Hematopoietic multipotent progenitor cell treated with erythropoietin and hydrocortisone succinate and interleukin-3 and kit ligand, for 15 days (in vitro differentiated cells): ENCODE measurements around the gene CSRP1.
"Not testable (repeated sequence)": the region's sequence is repeated elsewhere in the genome, so short reads cannot be mapped to it uniquely, and the experiment has no call there.

Experiments used
- DNase-seq: peaks from one replicate; pipeline ENCODE4 v3.0.0-alpha.2; 2015; ENCODE audit warnings: low spot score

The CSRP1 gene

DNA sequence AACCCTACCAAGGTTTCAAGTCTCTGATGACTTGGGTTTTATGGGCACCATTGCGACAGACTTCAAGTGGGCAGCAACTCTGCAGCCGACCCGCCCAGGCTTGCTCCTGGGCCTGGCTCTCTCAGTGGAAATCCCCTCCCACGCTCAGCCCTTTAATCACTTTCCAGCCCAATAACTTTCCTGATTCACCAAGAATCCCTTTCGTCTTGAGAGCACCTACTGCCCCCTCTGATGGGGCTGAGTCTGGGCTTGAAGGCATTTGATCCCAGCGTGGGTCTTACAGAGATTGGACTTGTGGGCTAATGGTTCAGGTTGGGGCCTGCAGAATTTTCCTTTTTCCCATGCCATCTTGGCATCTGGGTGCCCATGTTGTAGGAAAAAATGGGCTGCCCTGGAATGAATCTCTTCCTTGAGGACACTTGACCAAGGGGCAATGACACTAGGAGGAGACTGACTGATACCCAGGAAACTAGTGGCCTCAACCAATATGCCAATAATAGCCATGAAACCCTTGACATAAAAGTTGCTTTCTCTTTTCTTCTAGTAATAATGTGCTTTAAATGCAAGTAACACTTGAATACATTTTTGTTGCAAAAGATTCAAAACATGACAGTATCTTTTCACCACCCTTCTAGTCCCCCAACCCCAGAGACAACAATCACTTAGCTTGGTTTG lies 30.1 kb downstream of the CSRP1 start:
- no peak for DNase-seq

DNA sequence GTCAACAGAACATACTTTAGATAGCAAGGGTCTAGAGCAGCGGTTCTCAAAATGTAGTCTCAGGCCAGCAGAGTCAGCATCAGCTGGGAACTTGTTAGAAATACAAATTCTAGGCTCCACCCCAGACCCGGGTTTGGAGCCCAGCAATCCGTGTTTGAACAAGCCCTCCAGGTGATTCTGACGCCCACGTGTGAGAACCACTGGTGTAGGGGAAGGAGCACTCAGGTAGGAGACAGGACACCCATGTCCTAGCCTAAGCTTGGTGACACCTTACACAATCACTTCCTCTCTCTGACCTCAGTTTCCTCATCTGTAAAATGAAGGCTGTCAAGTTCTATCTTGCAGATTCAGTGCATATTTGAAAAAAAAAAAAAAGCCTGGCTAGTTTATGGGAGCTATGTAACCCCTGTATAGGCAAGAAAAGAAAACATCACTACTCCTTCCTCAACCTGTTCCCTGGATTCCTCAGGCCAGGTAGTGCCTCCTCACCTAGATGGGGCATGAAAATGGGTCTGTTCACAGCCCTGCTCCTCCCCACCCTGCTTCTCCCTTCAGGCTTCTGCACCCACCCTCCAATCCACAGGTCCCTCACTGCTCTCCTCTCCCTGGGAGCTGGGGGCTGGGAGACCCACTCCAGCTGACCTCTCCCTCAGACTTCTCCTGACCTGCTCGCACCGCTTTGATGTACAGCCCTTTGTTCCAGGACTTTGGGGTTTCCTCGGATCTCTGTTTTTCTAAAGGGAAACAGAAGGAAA lies 30.8 kb downstream of the CSRP1 start:
- no peak for DNase-seq

DNA sequence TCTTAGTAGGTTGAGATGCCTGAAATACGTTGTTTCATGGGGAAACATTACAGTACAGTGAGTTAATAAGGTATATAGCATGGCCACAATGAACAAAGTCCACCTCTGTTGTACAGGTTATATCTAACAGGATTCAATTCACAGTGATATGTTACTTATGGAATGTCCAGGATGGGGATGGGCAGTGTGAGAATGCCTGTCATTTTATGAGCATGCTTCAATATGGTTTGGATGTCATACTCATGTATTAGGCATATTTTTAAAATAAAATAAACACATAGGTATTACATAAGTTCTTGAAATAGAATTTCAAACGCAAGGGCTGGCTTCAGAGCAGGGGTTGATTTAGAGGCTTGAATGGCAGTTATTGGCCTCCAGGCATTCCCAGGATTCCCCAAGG lies 31.8 kb downstream of the CSRP1 start:
- DNase-seq, result no peak

DNA sequence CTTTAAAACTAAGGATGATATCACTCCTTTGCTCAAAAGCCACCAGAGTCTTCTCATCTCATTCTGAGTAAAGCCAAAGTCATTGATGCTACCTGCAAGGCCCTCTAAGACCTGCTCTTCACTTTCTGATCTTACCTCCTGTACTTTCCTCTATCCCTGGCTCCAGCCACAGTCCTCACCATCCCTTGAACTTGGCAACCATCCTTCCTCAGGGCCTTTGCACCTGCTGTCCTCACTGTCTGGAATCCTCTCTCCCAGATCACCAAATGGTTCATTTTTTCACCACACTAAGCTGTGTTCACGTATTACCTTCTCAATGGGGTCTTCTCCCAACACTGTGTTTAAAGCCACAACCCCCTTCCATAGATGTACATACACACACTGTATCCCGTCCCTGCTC lies 33.6 kb downstream of the CSRP1 start:
- DNase-seq, result no peak

- DNase-seq, result not testable (repeated sequence)
These were observed 34.6 kb downstream of the CSRP1 start for GRCh38 chr1:201472321-201472720.

- DNase-seq, result no peak
These were observed 35.2 kb downstream of the CSRP1 start for GRCh38 chr1:201471772-201472171.

GRCh38 chr1:201470581-201470980 lies 36.3 kb downstream of the CSRP1 start:
- DNase-seq, result no peak

- no peak for DNase-seq
These were observed 37.3 kb downstream of the CSRP1 start for GRCh38 chr1:201469645-201470074.

- DNase-seq, result no peak
These were observed 37.9 kb downstream of the CSRP1 start, which contains the start of gene PHLDA3 for GRCh38 chr1:201468844-201469644. TSS of gene PHLDA3 (minus strand) at chr1:201469188. CDS start at chr1:201468786, 402 bp downstream.

- no peak for DNase-seq
These were observed 38.5 kb downstream of the CSRP1 start for GRCh38 chr1:201468501-201468843.

- DNase-seq, result no peak
These were observed 40.4 kb downstream of the CSRP1 start for GRCh38 chr1:201466492-201466891.

DNA sequence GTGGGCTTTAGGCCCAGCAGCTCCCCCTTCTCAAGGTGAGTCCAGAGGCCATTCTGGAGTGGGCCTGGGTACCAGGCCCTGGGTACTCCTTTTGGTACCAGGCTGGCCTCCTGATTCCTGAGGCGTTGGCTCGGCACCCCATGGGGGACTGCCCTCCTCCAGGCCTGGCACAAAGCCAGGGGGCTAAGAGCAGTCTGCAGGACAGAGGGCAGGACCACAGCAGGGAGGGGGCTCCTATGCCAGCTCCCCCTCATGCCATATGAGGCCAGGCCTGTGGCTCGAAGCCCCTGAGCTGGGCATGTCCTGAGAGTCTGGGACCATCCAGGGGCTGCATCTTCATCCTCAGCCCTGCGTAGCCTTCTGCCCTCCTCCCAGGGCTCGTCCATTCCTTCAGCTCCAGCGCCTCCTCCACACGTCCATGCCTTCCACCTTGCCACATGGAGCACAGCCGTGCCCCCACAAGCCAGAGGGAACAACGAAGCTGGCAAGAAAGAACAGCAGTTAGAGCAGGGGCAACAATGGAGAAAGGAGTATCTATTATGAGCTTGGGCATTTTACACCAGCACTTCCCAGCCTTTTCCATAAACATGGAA lies 41.1 kb downstream of the CSRP1 start:
- no peak for DNase-seq

DNA sequence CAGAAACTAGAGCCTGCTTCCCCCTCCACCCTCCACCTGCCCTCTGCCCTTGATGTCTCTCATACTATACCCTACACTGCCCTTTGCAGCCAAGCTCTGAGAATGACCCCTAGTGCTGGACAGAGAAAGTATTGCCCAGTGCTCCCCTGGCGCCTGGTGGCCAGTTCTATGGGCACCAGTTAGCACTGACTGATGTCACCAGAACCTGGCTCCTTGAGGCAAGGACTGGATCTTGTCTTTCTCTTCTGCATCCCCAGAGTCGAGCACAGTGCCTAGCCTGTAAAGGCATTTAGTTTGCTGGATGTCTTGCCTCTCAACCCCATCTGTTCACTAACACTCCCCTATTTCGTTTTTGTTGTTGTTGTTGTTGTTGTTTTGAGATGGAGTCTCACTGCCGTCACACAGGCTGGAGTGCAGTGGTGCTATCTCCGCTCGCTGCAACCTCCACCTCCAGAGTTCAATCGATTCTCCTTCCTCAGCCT lies 43.8 kb downstream of the CSRP1 start:
- no peak for DNase-seq

DNA sequence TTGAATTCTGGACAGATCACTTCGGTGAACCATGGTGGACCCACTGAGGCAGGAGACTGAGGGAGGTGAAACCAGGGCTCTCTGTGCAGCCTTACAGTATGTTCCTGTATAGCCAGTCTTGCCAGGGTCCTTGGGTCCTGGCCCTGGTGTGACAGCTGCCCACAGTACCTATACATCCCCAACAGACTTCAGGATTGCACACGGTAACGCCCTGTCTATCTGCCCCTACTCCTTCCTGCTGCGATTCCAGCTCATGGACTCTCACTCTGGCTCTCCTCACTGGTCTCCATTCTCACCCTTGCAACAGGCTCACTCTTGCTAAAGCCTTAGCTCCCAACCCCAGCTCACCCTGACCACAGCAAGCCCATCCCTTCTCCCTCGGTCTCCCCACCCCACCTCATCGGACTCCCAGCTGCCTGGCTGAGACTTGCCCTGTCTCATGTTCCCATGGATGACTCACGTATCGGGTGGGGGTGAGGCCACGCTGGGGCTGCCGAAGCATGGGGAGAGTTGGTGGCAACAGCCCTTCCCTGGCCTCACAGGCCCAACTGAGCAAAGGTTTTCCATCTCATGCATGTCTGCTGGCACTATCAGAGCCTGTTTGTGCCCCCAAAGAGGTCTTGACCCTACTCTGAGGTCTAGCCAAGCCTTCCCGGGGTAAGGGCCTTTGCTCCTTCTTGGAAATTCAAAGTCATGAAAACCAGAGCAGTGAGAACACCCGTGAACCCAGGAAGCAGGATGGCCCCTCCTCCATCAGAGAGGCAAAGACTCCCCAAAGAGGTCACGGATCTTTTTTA lies 45.1 kb downstream of the CSRP1 start:
- DNase-seq, result no peak

DNA sequence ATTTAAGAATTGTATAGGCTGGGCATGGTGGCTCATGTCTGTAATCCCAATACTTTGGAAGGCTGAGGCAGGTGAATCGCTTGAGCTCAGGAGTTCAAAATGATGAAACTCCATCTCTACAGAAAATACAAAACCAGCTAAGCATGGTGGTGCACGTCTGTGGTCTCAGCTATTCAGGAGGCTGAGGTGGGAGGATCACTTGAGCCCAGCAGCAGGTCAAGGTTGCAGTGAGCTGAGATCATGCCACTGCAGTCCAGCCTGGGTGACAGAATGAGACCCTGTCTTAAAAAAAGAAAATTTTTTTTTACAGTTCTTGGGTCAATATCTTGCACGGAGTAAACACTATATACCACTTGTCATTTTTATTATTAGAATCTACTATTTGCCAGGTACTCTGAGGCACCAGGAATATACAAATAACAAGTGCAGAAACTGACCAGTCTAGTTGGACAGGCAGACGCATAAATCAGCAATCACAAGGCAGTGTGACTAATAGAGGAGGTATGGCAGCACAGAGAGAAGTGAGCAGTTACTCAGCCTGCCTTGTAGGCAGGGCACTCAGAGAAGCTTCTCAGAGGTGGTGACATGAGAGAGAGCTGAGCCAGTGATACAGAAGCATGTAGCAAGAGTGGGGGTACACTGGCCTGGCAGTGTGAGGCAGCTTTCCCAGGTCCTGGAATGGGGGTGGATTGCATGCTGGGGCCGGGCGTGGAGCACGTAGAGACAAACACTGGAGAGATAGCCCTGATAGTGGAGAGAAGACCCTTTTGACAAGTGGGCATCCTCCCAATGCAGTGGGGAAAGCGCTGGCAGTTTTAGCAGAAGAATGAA lies 45.9 kb downstream of the CSRP1 start:
- DNase-seq, result no peak

- no peak for DNase-seq
These were observed 47.1 kb downstream of the CSRP1 start for GRCh38 chr1:201459775-201460174.

DNA sequence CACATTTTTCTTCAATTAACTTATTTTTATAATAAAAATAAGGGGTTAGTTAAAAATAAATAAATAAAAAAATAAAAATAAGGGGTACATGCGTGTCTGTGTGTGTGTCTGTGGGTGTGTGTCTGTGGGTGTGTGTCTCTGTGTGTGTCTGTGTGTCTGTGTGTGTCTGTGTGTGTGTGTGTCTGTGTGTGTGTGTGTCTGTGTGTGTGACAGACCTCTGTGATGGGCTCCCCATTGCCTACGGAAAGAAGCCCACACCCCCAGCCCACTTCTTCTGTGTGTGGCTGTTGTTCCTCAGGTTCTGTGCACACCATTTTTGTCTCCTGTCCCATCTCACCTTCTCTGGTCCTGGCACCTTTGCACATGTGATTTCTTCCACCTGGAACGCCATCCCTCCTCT lies 47.9 kb downstream of the CSRP1 start:
- no peak for DNase-seq

DNA sequence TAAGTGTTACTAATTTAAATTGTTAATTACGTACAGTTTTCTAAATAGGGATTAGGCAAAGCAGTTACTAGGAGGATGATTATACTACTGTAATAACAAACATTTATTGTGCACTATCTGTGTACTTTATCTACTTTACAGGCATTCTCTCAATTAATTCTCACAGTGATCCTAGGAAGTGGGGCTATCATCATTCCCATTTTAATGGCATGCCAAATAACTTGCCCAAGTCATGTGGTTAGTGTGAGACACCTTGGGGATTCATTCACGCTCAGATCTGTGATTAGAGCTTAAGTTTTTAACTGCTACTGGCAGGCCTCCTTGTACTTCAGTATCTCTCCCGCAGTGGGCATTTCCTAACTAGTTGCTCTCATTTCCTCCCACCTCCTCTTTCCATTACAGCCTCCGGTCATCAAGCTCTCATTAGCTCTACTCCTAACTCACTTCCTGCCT lies 49.4 kb downstream of the CSRP1 start:
- no peak for DNase-seq

GRCh38 chr1:201456499-201457309 lies 50.2 kb downstream of the CSRP1 start:
- DNase-seq, result no peak

- DNase-seq, result no peak
These were observed 51.8 kb downstream of the CSRP1 start for GRCh38 chr1:201455098-201455497.
